GM19043 (cell line): ENCODE results near the gene RNU1-4.
"Not testable (repeated sequence)": the region's sequence is repeated elsewhere in the genome, so short reads cannot be mapped to it uniquely, and the experiment has no call there.

Source experiments
- ATAC-seq: cut with Tn5 transposase; IDR thresholded peaks from one replicate; pipeline ENCODE4 v1.9.1; 2021; ENCODE audit warnings: low read depth; ENCODE audit not compliant: unreplicated experiment

Gene RNU1-4

GRCh38 chr1:16787711-16788110 is 47.4 kb downstream of the RNU1-4 start:
- ATAC-seq = not testable (repeated sequence)
